Parathyroid adenoma (tissue), 2 donors: ENCODE measurements around the gene CLDN19.

Experiments used
- H2AFZ ChIP-seq: fragments of 300-600 bp; sonication (generic); one replicate; pipeline ENCODE4 v1.7.0; 2017; ENCODE audit warnings: antibody characterized with exemption, mild to moderate bottlenecking
- H3K27ac ChIP-seq: fragments of 300-600 bp; sonication (generic); one replicate; pipeline ENCODE4 v1.7.0; 2017
- H3K27me3 ChIP-seq: fragments of 300-600 bp; sonication (generic); one replicate; pipeline ENCODE4 v1.7.0; 2017; ENCODE audit warnings: low read length; ENCODE audit not compliant: control insufficient read depth, insufficient read depth
- H3K36me3 ChIP-seq: fragments of 300-600 bp; sonication (generic); one replicate; pipeline ENCODE4 v1.7.0; 2017; ENCODE audit warnings: low read length; ENCODE audit not compliant: control insufficient read depth, insufficient read depth
- H3K4me1 ChIP-seq: fragments of 300-600 bp; sonication (generic); one replicate; pipeline ENCODE4 v1.7.0; 2017; ENCODE audit warnings: control low read depth
- H3K4me2 ChIP-seq: fragments of 300-600 bp; sonication (generic); one replicate; pipeline ENCODE4 v1.7.0; 2017; ENCODE audit warnings: low read length
- H3K4me3 ChIP-seq: fragments of 300-600 bp; sonication (generic); one replicate; pipeline ENCODE4 v1.7.0; 2017; ENCODE audit warnings: low read depth, low read length
- H3K79me2 ChIP-seq: fragments of 300-600 bp; sonication (generic); one replicate; pipeline ENCODE4 v1.7.0; 2017; ENCODE audit warnings: control low read depth
- H3K9ac ChIP-seq: fragments of 300-600 bp; sonication (generic); one replicate; pipeline ENCODE4 v1.7.0; 2017; ENCODE audit warnings: mild to moderate bottlenecking
- H3K9me3 ChIP-seq: fragments of 300-600 bp; sonication (generic); one replicate; pipeline ENCODE4 v1.7.0; 2017; ENCODE audit warnings: low read length; ENCODE audit not compliant: control insufficient read depth
- CTCF ChIP-seq: fragments of 300-600 bp; sonication (generic); IDR thresholded peaks from one replicate; pipeline ENCODE4 v1.7.0; 2017; ENCODE audit warnings: antibody characterized with exemption, mild to moderate bottlenecking
- donor health status: primary hyperparathyroidism.

CLDN19 gene

GRCh38 chr1:42748461-42749410 is 8.7 kb upstream of the CLDN19 start:
- H3K4me1 ChIP-seq, result no peaks in the 10 kb centered on the region
- no peak overlapping the region for H2AFZ ChIP-seq
- no peak overlapping the region for H3K9ac ChIP-seq
- no peaks in the 10 kb centered on the region for H3K79me2 ChIP-seq
- no peak overlapping the region for H3K27ac ChIP-seq
- no peak overlapping the region for H3K4me2 ChIP-seq
- no peaks in the 10 kb centered on the region for H3K36me3 ChIP-seq
- H3K4me3 ChIP-seq, result no peak overlapping the region
- no peaks in the 10 kb centered on the region for H3K27me3 ChIP-seq
- no peak for TF ChIP-seq CTCF
- no peaks in the 10 kb centered on the region for H3K9me3 ChIP-seq

DNA sequence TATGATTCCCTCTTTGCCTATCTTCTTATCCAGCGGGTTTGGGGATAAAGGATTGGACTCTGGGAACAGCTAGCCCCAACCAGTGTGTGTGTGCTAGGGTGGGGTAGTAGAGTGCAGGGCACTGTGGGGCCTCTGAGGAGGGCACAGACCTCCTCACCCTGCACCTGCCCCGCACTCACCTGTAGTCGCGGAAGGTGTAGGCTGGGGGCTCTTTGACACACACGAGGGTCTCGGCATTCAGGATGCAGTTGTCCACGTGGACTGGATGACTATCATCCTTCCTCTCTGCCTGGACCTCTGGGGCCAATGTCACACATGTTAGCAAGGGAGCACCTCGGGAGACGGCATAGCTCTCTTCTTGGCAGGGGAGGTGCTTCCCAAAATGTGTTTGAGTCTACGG is 8.0 kb upstream of the CLDN19 start:
- no peaks in the 10 kb centered on the region for H3K79me2 ChIP-seq
- no peak for TF ChIP-seq CTCF
- no peaks in the 10 kb centered on the region for H3K27me3 ChIP-seq
- no peak overlapping the region for H3K4me3 ChIP-seq
- H3K36me3 ChIP-seq, result no peaks in the 10 kb centered on the region
- H3K4me2 ChIP-seq, result no peak overlapping the region
- H3K4me1 ChIP-seq, result no peaks in the 10 kb centered on the region
- no peak overlapping the region for H3K27ac ChIP-seq
- H3K9ac ChIP-seq, result no peak overlapping the region
- H3K9me3 ChIP-seq, result no peaks in the 10 kb centered on the region
- H2AFZ ChIP-seq, result no peak overlapping the region

- Histone ChIP-seq H3K4me2 (no peak overlapping the region), H3K27ac (no peak overlapping the region), H3K36me3 (no peaks in the 10 kb centered on the region), H3K79me2 (no peaks in the 10 kb centered on the region), H3K27me3 (no peaks in the 10 kb centered on the region), H3K9me3 (no peaks in the 10 kb centered on the region), H3K9ac (no peak overlapping the region), H3K4me3 (no peak overlapping the region), H2AFZ (no peak overlapping the region), H3K4me1 (no peaks in the 10 kb centered on the region)
- peak; percentile 50 for TF ChIP-seq CTCF
These were observed 7.1 kb upstream of the CLDN19 start for GRCh38 chr1:42747125-42747524.

GRCh38 chr1:42746436-42747105 is 6.5 kb upstream of the CLDN19 start:
- Histone ChIP-seq H3K36me3 (no peaks in the 10 kb centered on the region), H3K9me3 (no peaks in the 10 kb centered on the region), H3K4me3 (no peak overlapping the region), H2AFZ (no peak overlapping the region), H3K4me2 (no peak overlapping the region), H3K4me1 (no peaks in the 10 kb centered on the region), H3K9ac (no peak overlapping the region), H3K27ac (no peak overlapping the region), H3K27me3 (no peaks in the 10 kb centered on the region), H3K79me2 (no peaks in the 10 kb centered on the region)
- TF ChIP-seq CTCF, result no peak
